ENCODE data around the gene ATXN1. TPM values are rescaled to one million over a fixed set of nuclear protein-coding genes. Genes with fewer than 3 reads are reported as not detected.

ATXN1 gene
- total and polyA plus RNA-seq, 2 of the 8 experiments (the other 6 are each of a cell fraction or from before 2014, with no cell fraction given): 1.6 to 4.0 TPM

DNA sequence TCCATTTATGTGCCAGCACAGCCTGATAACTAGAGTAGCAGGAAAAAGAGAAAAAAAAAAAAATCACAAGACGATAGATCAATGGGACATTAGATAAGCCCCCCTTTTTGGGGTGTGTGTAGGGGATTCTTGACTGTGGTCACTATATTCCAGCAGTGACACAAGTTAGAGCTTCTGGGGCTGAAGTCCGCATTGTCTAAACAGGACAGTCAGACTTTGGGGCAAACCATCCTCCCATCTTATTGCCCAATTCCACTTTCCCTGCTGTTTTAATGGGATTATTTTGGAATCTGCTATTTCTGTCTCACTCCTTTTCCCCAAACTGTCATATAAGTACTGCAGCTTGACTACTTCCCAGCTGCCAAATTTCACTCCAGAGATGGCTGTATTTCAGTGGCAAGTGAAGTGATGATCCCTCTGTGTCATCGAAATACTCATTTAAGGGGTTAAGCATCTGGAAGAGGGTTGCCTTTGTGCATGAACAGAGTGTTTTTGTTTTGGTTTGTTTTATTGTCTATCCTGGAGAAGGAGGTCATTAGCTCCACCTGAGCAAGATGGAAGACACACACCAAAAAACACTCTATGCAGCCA is 182.5 kb downstream of the ATXN1 start:
- H3K56ac ChIP-seq (replicated peaks; ENCODE audit: insufficient read length, low read depth, low read length): no peak overlapping the region
- no peaks in the 10 kb centered on the region; the same call in 1 of the 2 replicates for H3K79me1 ChIP-seq (ENCODE audit: low read depth, low read length)
- POLR2A ChIA-PET (ENCODE audit: partially characterized antibody): no interaction called here
- no peaks in the 10 kb centered on the region for H3K4me1 ChIP-seq (replicated peaks in 1 of 4; ENCODE audit: control insufficient read depth in 3 of 4, insufficient read depth in 4 of 4, low read length in 3 of 4)
- no peak overlapping the region for H3K18ac ChIP-seq (ENCODE audit: extremely low read depth, low read length)
- no peaks in the 10 kb centered on the region for H3K9me3 ChIP-seq (ENCODE audit: insufficient read depth in 2 of 2, low read depth in 1 of 2, low read length in 1 of 2)
- H2BK5ac ChIP-seq (ENCODE audit: low read depth, low read length): no peak overlapping the region
- H3K27ac ChIP-seq (ENCODE audit: low read depth, low read length): no peak overlapping the region
- no peak overlapping the region for H2BK12ac ChIP-seq (ENCODE audit: low read depth, low read length)
- no peak overlapping the region for H2BK120ac ChIP-seq (replicated peaks; ENCODE audit: low read depth, low read length)
- no peaks in the 10 kb centered on the region for H3K27me3 ChIP-seq (replicated peaks in 1 of 4; ENCODE audit: control insufficient read depth in 3 of 4, extremely low read depth in 1 of 4, insufficient read depth in 3 of 4, low read length in 3 of 4)
- H2BK15ac ChIP-seq (ENCODE audit: low read length): no peak overlapping the region
- H3K4ac ChIP-seq (replicated peaks; ENCODE audit: insufficient read length, low read depth, low read length): no peak overlapping the region
- no peak overlapping the region for H3K9ac ChIP-seq (replicated peaks in 1 of 4; ENCODE audit: extremely low read depth in 1 of 4, low read depth in 3 of 4, low read length in 3 of 4)
- CTCF ChIA-PET (ENCODE audit: partially characterized antibody): no interaction called here
- no peaks in the 10 kb centered on the region for H3K79me2 ChIP-seq (ENCODE audit: control insufficient read depth in 1 of 2, insufficient read depth in 2 of 2, low read length in 2 of 2)
- no peak overlapping the region for H4K91ac ChIP-seq (replicated peaks; ENCODE audit: insufficient read length, low read length)
- no peak overlapping the region for H3K23ac ChIP-seq (ENCODE audit: insufficient read length)
- H3K23me2 ChIP-seq (ENCODE audit: low read depth, low read length): no peaks in the 10 kb centered on the region
- no peak overlapping the region for H3K4me2 ChIP-seq (ENCODE audit: insufficient read depth in 1 of 2, low read depth in 2 of 2, low read length in 2 of 2)
- FAIRE-seq (no peak), DNase-seq (ENCODE audit: low read depth in 1 of 2, low spot score in 2 of 2) (no peak)
- H4K8ac ChIP-seq (ENCODE audit: extremely low read depth, insufficient read depth, low read length): no peak overlapping the region
- H3K14ac ChIP-seq (ENCODE audit: insufficient read length): no peak overlapping the region
- H3K36me3 ChIP-seq (ENCODE audit: control insufficient read depth in 2 of 4, insufficient read depth in 4 of 4, low read length in 3 of 4): no peaks in the 10 kb centered on the region
- TF ChIP-seq POU5F1 (IDR thresholded peaks at IDR 0.05; ENCODE audit: low read depth, low read length) (no peak), KDM1A (IDR thresholded peaks at IDR 0.05; ENCODE audit: borderline replicate concordance, low read length) (no peak), POLR2A (IDR thresholded peaks at IDR 0.05; ENCODE audit: control extremely low read depth in 1 of 2, low read depth in 2 of 2, low read length in 2 of 2) (no peak), SIRT6 (IDR thresholded peaks at IDR 0.05; ENCODE audit: low read length) (no peak), BCL11A (IDR thresholded peaks at IDR 0.05; ENCODE audit: low read depth in 2 of 2, low read length in 2 of 2) (no peak)
- TF ChIP-seq, protein P1, sequence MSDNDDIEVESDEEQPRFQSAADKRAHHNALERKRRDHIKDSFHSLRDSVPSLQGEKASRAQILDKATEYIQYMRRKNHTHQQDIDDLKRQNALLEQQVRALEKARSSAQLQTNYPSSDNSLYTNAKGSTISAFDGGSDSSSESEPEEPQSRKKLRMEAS (IDR thresholded peaks at IDR 0.05): no peak
- TF ChIP-seq, protein P2, sequence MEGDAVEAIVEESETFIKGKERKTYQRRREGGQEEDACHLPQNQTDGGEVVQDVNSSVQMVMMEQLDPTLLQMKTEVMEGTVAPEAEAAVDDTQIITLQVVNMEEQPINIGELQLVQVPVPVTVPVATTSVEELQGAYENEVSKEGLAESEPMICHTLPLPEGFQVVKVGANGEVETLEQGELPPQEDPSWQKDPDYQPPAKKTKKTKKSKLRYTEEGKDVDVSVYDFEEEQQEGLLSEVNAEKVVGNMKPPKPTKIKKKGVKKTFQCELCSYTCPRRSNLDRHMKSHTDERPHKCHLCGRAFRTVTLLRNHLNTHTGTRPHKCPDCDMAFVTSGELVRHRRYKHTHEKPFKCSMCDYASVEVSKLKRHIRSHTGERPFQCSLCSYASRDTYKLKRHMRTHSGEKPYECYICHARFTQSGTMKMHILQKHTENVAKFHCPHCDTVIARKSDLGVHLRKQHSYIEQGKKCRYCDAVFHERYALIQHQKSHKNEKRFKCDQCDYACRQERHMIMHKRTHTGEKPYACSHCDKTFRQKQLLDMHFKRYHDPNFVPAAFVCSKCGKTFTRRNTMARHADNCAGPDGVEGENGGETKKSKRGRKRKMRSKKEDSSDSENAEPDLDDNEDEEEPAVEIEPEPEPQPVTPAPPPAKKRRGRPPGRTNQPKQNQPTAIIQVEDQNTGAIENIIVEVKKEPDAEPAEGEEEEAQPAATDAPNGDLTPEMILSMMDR (IDR thresholded peaks at IDR 0.05; ENCODE audit: control extremely low read depth in 1 of 3, insufficient read depth in 1 of 3, low read depth in 1 of 3, low read length in 3 of 3): no peak
- TF ChIP-seq, protein P3, sequence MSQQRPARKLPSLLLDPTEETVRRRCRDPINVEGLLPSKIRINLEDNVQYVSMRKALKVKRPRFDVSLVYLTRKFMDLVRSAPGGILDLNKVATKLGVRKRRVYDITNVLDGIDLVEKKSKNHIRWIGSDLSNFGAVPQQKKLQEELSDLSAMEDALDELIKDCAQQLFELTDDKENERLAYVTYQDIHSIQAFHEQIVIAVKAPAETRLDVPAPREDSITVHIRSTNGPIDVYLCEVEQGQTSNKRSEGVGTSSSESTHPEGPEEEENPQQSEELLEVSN (IDR thresholded peaks at IDR 0.05): no peak
- no peak overlapping the region for H3K4me3 ChIP-seq (ENCODE audit: extremely low read depth in 1 of 4, insufficient read depth in 2 of 4, low read depth in 3 of 4, low read length in 4 of 4)
- no peak overlapping the region for H2AFZ ChIP-seq (ENCODE audit: low read length)
- H2AK5ac ChIP-seq (ENCODE audit: low read depth, low read length): no peak overlapping the region
- no peak overlapping the region for H2BK20ac ChIP-seq (ENCODE audit: low read length)
- no peaks in the 10 kb centered on the region for H4K20me1 ChIP-seq (replicated peaks in 1 of 2; ENCODE audit: control insufficient read depth in 1 of 2, insufficient read depth in 2 of 2, low read length in 2 of 2)
- 79% methylated on average over 3 of the region's 3 CpGs; no CpG with 5 or more reads in 1 of the 2 experiments for WGBS, 2 experiments (ENCODE audit: extremely low coverage in 1 of 2, insufficient coverage in 1 of 2, insufficient read length in 1 of 2, insufficient replicate concordance in 2 of 2, low coverage in 1 of 2, low lambda C conversion rate in 2 of 2, missing lambda C conversion rate in 1 of 2)
- no peak overlapping the region for H4K5ac ChIP-seq (ENCODE audit: insufficient read length, low read depth, low read length)
